HPDE6-E6E7 (cell line): ENCODE data around the gene CAB39.
A peak's percentile ranks its signal among the peaks of the same experiment; 100 is the strongest.

ENCODE experiments used
- DNase-seq: peaks from one replicate; pipeline ENCODE4 v3.0.0; 2011; ENCODE audit warnings: missing footprints; ENCODE audit errors: extremely low spot score

Gene CAB39

DNA sequence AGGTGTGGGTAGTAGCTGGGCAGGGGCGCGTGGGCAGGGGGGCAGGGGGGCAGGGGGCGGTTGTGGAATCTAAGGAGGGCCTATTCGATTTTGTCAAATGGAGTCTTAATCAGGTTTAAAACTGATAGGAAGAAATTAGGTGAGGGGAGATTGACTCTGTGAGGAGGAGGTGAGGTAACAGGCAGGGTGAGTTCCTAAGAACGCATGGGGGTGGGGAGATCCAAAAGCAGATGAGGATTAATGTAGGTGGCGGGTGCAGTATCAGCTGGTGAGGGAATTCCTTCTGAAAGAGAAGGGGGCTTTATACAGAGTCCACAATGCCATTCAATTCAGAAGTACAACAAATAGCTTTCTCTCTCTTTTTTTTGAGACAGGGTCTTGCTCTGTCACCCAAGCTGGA is 72.7 kb downstream of the CAB39 start:
- DNase-seq = no peak

DNA sequence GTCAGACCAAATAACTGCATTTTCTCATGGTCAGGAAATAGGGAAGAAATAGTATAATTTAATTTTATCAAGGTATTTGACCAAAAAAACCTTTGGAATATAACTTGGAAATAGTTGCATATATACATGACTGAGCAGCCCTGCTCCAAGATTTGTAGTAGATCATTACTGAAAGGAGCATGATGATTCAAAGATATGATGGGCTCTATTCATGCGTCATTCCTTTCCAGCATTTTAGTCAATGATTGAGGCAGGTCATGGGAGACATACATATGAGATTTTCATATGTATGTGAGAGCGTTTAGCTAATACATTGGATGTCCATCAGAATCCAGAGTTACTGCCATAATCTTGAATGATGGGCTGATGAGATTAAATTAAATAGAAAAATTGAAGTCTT is 74.5 kb downstream of the CAB39 start:
- DNase-seq = no peak

DNA sequence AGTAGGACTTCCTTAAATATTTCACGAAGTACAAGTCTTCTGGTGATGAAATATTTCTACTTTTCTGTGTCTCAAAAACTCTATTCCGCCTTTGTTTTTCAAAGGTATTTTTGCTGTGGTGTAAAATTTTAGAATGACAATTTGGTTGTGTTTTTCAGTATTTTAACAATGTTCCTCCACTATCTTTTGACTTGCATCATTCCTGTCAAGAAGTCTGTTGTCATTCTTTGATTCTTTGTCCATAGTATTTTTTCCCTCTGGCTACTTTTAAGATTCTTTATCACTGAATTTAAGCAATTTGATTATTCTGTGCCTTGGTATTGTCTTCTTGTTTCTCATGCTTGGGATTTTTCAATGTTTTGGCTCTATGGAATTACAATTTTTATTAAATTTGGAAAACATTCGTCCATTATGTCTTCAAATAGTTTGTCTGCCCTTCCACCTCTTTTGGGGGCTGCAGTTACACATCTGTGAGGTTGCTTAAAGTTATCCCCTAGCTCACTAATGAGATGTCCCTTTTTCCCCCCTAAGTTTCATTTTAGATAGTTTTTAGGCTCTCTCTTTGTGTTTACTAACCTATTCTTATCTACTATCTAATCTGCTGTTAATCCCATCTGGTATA is 76.0 kb downstream of the CAB39 start:
- no peak for DNase-seq

DNA sequence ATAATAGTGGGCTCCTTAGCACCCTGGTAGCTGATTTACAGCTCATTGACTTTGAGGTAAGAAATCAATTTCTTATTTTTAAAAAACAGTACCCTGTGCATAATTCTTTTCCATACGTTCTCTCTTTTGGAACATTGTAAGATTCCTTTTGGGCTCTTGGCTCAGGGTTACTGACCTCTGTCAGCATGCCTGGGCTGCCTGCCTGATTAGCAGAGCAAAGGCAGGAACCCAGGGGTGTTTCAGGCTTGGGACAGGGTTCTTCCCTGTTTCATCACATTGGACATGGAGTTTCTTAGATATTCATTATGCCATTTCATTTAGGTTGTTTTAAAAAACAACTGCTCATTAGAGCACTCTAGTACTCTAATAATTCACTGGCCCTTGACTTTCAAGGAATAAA is 78.3 kb downstream of the CAB39 start:
- DNase-seq = no peak

DNA sequence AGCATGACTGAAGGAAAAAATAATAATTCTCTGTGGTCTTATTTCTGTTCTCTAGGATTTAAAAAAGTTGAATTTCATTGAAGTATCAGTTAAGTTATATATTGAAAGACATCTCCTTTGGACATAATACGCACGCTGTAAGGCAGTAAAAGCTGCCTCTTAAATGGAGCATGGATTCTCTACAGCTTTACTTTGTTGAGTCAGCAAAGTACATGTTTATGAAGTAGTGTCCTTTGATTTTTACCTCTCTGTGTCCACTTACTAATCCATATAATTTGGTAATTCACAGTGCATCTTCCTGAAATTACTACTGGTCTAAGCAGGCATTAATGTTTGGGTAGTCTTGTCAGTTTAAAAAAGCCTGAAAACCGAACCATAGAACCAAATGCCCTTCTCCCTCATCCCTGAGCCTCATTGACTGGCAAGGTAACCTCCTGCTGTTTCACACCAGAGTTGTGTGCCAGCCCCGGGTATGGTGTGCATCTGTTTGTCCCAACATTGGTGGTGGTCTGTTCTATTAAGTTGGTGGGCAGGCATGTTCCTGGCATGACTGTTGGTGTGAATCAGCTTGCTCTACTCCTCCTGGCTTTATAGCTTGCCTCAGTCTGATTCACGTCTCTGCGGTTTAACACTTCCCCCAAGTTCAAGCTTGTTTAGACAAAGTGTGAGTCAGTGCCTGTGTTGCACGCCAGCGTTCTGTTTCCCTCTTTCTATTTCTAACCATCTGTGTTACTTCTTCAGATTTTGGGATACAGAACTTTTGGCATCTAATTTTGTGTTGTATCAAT is 81.1 kb downstream of the CAB39 start:
- peak; percentile 87 for DNase-seq

DNA sequence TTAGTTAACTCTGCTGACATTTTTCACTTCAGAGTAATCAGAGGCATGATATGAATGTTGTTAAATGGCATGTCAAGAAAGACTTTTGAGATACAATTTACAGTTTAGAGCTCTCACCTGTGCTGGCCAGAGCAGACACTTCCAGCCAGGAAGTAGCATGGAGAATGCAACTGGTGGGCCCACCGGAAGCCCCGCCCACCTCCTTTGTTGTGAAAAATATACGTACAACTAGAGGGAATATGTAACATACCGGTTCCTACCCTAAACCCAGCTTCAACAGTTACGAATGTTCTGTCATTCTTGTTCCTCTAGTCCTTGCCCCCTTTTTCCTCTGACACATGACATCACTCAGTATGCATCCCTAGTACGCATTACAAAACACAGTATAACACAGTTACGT is 81.9 kb downstream of the CAB39 start:
- no peak for DNase-seq

DNA sequence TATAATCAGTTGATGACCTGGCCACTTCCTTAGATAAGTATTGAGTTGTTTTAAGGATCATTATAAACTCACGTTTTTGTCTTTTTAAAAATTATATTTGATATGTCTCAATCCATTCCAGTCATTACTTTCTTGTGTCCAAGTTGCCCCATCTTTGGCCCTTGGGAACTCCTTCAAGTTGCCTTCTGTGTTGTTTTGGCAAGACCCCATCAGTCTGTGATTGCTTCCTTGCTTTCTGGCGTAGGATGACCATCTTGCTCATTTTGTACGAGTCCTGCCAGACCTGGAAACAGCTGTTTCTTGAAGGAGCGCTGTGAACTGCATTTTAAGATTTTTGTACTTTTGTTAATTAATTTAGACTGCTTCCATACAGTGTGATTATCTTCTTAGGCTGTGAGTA is 83.2 kb downstream of the CAB39 start:
- DNase-seq = no peak

DNA sequence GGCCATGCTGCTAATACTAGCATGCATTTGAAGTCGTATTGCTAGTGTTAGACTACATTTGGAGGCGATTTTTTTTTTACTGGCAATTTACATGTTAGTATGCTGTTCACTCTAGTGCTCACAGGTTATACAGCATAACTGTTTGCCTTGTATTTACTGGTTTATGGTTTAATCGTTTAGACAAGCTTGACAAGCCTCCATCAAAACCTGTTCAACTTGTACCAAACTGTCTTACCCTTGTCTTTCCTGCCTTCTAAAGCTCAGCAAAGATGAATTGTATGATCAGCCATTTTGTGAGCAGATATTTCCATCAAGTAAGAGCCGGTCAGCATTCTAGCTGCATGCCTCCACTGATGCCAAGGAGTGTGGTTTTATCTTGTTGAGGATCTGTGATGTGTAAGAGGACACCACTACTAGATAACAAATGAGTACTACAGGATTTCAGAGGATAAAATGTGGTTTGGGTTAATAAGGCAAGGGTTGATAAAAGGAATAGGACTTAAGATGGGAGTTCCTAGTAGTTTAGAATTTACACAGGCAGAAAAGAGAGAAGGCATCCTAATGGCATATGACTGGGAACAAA is 83.7 kb downstream of the CAB39 start:
- no peak for DNase-seq

DNA sequence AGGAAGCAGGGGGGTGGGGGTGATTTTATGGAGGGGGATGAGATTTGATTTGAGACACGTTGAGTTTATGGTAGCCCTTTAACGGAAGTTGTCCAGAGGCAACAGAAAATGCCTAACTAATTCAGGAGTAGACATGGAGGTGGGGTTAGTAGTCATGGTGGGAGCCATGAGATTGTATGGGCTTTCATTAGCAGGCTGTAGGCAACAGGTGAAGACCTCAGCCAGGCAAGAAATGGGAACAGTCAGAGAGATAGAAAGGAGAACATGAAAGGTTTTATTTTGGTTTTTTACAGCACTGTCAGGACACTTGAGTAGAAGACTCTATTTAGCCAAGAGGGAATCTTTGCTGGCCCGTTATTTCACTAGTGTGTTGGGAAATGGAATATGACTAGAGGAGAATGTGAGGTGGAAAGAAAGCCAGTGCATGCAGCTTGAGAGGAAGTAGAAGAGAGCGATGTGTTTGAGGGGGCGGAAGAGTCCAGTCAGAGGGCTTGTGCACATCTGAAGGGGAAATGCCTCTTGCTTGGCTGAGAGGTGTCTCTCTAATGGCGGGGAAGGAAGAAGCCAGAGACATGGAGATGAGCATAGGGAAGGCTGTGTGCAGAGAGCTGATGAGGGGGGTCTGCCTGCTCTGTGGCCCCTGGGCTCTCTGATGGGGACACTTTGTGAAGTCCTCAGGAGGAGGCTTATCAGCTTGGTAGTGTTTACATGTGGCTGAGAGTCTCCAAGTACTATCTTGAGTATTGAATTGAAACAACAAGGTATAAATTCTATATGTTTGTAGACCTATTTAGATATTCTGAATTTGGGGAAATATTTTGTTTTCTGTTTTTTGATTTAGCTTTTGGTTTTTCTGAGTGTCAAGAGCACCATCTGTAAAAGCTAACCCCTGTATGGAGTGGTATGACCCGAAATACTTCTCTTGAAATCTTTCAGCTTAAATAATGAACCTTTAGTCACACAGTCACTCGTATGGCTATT is 85.2 kb downstream of the CAB39 start:
- DNase-seq = no peak

DNA sequence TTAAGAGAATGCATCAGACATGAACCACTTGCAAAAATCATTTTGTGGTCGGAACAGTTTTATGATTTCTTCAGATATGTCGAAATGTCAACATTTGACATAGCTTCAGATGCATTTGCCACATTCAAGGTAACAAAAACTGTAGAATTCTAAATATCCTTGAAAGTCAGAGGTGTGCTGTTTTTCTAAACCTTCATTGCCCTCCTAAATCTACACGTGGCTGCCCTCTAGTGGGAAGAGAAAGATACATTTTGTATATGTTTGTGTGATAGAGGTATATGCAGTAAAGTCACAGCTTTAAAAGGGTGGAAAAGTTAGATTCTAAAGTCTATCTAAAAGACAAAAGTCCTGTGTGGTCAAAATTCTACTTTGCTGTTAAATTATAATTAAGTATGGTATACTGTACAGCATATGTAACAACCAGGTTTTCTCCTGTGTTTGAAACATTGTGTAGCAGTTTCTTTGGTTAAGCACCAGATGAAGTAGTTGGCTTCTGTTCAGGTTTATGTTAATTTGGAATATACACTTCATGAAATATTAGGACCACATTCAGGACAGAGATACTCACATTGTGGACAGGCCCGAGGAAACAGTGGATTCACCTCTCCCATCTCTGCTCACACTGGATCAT is 86.2 kb downstream of the CAB39 start:
- DNase-seq = no peak

DNA sequence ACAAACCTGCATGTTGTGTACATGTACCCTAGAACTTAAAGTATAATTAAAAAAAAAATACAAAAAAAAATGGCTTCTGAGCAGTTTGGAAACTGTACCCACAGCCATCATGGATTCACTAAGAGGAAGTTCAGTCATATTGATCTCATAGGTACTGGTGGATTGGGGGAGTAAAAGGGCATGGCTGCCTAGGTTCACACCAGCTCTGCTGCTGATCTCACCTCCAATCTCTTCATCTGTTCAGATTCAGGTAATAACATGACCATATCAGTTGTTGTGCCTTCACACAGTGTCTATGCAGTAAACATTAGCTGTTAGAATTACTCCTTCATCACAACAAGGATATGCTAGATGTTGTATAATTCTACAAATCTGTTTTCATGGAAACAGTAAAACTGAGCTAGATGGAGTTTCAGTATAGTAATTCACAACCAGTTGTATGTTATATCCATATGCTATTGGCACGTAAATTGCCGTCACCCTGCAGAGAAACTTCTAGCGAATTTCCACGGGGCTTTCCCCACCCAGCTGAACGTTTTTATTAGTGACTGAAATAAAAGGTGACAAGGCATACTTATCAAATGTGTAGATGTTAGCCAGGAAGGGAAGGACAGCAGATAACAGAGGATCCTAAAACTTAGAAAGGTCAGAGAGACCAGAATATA is 92.8 kb downstream of the CAB39 start:
- DNase-seq = no peak

DNA sequence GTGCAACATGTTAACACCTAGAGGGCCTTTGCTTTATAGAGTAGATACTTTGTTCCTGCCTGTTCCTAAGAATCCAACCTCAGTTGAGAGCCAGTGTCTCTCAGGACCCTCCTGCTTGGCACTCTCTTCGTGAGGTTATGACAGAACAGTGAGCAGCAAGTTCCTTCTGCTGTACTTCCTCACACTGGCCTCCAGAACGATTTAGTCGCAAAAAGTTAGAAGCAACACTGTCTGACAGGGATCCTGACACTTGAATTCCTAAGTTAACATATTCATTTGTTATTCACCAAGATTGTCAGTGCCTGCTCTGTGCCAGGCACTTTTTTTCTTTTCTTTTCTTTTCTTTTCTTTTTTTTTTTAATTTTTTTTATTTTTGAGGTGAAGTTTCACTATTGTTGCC is 95.1 kb downstream of the CAB39 start:
- no peak for DNase-seq

DNA sequence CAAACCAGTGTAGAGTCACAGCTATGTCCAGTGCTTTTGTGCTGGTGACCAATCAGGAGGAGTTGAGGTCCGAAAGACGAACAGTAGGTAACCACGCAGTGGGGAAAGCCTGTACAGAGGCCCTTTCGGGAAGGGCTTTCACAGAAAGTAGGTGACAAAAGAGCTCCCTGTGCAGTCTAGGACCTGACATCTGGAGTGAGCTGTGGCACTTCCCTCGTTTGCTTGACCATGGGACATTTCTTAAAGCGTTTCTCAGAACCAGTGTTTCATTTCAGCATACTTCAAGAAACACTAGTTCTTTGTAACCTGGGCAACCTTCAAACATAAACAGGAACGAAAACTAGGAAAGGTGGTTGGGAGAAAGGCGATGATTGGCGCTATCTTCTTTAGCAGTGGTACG is 96.4 kb downstream of the CAB39 start:
- DNase-seq = no peak

DNA sequence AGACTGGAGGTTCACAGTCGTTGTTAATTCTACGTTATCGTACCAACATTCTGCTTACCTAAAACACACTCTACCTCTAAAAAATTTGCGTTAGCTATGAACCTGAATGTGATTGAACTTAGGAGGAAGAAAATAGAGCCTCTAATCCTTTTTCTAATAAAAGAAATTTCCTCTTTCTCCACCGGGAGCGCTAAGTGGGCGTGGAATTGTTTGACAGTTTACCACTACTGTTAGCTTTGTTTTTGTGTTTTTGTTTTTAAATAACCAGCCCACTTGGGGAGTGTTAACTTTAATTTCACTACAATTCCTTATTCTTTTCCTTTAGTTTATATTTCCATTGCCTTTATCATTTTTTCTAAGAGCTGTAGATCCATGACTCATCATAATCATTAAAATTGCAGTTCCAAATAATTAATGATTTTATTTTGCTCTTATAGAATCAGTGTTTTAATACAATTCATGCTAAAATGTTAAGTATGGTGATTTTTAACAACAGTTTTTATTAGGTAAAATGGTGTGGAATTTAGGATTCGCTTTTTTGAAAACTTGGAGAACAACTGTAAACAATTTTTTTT is 97.1 kb downstream of the CAB39 start:
- DNase-seq = no peak

DNA sequence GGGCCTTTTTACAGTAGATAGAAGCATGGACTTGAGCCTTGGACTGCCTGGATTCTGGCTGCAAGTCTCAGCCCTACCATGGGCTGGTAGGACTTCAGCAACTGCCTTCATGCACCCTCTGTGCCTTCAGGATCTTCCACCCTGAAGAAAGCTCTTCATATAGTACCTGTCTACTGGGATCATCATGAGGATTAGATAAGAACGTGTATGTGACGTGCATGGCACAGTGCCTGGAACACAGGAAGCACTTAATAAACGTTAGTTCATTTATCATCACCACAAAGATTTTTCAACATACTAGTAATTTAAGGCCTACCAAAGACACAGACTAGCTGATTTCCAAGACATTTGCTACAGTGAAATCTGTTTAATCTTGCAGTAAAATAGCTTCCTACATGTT is 98.9 kb downstream of the CAB39 start:
- no peak for DNase-seq

DNA sequence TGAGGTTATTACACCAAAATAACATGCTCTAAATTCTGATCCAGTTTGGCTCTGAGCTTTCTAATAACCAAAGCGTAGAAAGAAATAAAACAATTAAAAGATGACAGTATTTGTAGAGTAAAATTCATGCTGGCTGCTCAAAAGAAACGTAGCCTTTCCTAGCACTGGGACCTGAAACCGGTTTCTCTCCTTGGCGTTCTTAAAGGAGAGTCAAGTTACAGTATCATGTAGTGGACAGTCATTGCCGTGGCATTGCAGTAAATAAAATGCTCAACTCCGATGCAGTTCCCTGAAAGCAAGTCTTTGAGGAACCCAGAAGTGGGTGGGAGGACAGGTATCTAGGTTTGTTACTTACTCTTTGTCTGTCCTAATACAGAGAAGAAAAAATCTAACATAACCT is 99.4 kb downstream of the CAB39 start:
- DNase-seq = no peak

DNA sequence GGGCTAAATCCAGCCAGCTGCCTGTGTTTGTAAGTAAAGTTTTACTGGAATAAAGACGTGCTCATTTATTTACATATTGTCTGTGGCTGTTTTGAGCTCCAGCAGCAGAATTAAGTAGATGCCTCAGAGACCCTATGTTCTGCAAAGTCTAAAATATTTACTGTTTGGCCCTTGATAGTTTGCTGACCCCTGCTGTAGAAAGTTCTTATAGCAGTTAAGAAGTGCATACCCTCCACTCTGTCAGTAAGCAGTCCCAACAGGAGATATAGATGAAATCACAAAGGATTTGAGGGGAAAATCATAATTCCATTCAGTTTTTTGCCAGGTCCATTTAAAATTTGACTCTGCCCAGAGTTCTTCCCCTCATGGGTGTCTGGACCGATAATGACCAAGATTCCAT is 102.0 kb downstream of the CAB39 start:
- DNase-seq = no peak

DNA sequence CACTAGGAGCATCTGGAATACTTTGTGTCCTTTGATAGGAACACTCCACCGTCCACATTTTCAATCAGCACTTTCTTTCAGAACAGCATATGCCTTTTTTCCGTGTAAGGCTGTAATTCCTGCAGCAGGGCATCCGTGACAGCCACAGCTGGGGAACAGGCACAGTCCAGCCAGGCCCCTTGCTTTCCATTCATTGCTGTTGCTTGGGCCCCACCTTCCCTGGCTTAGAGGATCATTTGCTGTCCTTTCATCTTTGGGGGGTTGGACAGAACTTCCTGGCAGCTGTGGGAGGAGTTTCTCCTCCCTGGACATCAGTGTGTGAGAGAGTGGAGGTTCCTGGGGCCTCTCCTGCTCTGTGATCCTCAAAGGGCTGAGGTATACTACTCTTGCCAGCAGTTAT is 102.4 kb downstream of the CAB39 start:
- DNase-seq = no peak

DNA sequence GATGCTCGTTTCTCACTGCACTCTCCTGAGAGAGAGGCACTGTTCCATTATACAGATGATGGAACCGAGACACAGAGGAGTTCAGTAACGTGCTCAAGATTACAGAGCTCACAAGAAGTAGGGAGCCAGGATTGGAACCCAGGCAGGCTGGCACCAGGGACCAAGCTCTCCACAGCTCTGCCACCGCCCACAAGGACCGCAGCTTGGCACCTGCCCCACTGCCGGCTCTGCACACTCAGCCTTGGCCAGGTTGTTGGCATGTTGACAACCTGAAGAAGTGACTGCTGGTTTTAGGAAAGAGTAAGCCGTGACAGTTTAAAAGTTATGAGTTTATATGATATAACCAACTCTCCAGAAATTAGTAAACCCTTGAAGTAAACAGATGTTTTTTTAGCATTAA is 104.1 kb downstream of the CAB39 start:
- no peak for DNase-seq

DNA sequence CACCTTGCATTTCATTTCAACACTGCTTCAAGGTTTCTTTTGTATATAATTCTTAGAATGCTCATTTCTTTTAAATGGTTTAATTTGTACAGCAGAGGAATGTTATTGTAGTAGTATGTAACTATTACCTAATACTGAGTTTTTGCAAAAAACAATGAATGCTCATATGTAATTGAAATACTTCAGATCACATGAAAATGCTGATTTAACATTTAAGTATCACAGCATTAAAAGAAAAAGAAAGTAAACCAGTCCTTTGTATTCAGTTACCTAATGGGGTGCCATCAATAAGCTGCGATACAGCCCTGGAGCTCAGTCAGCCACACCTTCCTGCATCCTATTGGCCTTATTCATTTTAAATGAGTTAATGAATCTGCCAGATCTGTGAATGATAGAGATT is 106.8 kb downstream of the CAB39 start:
- no peak for DNase-seq
